ENCODE data around the gene ZNF195. TPM values are rescaled to one million over a fixed set of nuclear protein-coding genes. Genes with fewer than 3 reads are reported as not detected.
"Not testable (repeated sequence)": the region's sequence is repeated elsewhere in the genome, so short reads cannot be mapped to it uniquely, and the experiment has no call there.

Gene ZNF195
- polyA plus RNA-seq, 1 donor: 16.8 TPM

DNA sequence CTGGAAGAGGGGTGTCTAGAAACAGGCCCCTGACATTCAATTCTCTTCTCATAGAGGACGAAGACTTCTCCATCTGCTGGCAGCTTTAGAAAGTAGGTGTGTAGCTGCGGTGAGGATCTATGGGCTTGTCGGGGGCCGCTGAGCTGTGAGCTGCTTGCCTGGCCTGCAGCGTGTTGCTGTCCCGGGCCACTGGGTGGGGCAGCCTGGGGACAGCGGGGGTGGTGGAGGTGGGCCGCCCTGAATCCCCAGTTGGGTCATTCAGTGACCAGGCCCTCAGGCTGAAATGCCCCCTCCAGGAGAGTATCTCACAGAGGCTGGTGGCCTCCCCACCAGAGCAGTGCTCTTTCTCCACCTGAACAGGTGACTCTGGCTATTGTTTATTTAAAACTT lies 23.9 kb upstream of the ZNF195 start:
- DNase-seq (ENCODE audit: low read depth): not testable (repeated sequence)

DNA sequence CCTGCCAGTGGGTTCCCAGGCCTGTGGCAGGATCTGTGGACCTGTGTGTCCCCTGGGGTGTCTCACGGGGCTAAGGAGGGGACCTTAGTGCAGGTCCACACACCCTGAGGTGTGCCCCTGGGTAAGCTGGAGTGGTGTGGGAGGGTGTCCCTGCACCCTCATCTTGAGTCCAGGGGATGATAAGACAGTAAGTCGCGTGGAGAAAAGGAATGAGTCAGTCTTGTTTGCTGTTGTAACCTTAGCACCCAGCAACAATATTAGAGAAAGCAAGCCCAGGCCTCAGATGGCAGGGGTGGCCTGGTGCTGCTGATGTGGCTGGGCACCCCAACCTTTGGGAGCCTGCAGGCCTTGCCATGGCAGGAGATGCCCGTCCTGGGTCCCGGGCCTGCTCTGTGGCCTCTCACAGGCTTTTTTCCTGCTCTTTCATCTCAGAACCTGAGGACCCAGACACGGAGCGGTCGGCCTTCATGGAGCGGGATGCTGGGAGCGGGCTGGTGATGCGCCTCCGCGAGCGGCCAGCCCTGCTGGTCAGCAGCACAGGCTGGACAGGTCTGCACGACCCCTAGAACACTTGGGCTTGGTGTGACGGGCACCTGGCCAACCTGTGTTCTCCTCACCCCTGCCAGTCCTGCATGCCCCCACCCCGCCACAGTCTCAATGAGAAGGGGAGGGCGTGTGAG lies 23.4 kb upstream of the ZNF195 start:
- DNase-seq (ENCODE audit: low read depth): not testable (repeated sequence)

DNA sequence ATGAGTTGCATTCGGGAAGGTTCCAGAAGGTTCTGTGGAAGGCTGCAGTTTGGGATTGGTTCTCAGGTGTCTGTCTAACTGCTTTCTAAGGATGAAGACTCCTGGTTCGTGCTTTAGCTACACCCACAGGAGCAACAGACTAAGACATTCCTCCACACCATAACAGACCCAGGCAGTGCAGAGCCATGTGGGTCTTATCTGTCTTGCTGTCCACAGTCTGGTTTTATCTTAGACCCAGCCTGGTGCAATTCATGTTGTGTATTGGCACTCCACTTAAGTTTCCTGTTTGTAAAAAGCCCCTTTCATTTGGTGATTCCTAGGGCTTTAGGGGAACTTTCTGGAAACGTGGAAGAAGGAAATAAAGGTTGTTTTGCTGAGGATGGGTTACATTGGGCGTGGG lies 22.1 kb upstream of the ZNF195 start:
- DNase-seq (ENCODE audit: low read depth): not testable (repeated sequence)

DNA sequence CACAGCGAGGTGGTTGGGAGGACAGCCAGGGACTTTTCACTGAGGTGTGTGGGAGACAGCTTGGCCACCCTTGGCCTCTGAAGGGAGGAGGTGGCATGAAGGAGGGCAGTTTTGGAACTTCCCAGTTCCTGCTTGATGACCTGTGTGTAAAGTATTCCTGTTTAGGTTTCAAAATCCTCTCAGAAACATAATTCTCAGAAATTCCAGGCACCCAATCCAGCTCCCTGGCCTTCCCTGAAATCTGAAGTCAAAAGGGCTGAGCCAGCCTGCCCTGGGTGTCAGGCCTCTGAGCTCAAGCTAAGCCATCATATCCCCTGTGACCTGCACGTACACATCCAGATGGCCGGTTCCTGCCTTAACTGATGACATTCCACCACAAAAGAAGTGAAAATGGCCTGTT lies 19.6 kb upstream of the ZNF195 start:
- DNase-seq (ENCODE audit: low read depth): not testable (repeated sequence)

DNA sequence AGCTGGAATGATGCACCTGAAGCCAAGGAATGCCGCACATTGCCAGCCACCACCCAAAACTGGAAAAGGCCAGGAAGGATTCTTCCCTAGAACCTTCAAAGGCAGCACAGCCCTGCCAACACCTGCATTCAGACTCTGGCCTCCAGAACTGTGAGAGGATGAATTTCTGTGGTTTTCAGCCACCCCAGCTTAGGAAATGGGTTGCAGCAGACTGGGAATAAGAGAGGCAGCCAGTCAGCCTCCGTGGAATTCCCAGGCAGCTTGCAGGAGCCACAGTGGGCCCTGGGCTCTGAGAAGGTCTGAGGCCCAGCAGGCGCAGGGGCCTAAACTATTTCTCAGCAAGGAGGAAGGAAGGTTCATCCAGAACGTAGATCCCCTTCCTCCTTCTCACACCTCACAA lies 19.2 kb upstream of the ZNF195 start:
- DNase-seq (ENCODE audit: low read depth): not testable (repeated sequence)

DNA sequence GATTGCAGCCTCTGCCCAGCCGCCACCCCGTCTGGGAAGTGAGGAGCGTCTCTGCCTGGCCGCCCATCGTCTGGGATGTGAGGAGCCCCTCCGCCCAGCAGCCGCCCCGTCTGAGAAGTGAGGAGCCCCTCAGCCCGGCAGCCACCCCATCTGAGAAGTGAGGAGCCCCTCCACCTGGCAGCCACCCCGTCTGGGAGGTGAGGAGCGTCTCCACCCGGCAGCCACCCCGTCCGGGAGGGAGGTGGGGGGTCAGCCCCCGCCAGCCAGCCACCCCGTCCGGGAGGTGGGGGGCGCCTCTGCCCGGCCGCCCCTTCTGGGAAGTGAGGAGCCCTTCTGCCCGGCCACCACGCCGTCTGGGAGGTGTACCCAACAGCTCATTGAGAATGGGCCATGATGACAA lies 18.3 kb upstream of the ZNF195 start:
- not testable (repeated sequence) for DNase-seq (ENCODE audit: low read depth)

DNA sequence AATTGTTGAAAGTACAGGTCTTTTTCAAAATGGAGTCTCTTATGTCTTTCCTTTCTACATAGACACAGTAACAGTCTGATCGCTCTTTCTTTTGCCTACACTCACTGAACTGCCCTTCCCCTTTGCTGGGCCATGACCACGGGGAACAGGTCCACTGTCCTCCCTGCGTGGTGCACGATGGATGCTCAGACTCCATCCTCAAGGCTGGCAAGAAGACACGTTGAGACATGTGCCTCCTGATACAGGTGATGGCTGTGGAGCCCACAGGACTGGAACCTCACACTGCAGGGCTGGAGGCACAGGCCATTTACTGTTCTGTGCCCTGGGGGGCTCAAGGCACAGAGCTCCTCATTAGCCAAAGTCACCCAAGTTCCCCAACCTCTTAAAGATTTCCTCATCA lies 16.5 kb upstream of the ZNF195 start:
- not testable (repeated sequence) for DNase-seq (ENCODE audit: low read depth)

DNA sequence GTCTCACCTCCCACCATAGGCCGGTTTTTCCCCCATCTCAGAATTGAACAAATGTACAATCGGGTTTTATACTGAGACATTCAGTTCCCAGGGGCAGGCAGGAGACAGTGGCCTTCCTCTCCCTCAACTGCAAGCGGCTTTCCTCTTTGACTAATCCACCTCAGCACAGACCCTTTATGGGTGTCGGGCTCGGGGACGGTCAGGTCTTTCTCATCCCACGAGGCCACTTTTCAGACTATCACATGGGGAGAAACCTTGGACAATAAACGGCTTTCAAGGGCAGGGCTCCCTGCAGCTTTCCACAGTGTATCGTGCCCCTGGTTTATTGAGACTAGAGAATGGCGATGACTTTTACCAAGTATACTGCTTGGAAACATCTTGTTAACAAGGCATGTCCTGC lies 16.0 kb upstream of the ZNF195 start:
- DNase-seq (ENCODE audit: low read depth): not testable (repeated sequence)

DNA sequence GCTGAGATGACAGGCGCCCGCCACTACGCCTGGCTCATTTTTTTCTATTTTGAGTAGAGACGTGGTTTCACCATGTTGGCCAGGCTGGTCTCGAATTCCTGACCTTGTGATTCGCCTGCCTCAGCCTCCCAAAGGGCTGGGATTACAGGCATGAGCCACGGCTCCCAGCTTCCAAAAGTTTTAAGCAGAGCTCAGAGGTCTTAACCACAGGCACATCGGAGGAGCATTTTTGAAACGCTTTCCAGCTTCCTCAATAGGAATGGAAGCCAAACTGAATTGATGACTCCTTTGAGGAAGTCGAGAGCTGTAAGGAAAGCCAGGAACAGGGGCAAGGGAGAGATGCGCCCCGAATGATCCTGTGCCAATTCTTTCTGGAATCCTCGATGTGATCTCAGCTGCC lies 14.5 kb upstream of the ZNF195 start:
- DNase-seq (ENCODE audit: low read depth): not testable (repeated sequence)

DNA sequence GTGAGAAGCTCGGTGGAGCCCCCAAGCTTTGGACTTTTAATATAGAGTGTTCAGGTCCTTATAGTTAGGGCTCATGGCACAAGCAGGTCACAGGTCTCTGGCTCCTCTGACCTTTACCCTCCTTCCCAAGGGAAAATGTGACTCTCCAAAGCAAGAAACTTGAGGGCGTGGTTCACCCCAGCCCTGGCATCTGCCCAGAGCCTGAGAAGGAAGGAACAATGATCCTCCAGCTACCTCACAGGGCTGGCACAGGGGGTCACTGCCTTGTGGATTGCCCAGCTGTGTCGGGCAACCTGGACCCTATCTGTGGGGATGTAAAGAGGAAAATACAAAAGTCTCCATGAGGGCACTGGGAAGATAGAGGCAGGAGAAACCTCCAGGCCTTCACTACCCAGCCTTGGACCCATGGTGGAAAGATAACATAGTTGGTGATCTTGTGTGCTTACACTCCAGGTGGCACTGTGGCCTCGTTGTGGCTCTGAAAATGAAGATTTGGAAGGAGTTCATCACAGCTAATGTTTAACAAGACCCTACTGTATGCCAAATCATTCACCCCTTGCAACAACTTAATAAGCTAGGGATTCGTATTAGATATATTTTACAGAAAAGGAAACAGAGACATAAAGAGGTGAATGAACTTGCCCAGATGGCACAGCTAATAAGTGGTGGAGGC lies 3.8 kb upstream of the ZNF195 start:
- no peak for DNase-seq (ENCODE audit: low read depth)

DNA sequence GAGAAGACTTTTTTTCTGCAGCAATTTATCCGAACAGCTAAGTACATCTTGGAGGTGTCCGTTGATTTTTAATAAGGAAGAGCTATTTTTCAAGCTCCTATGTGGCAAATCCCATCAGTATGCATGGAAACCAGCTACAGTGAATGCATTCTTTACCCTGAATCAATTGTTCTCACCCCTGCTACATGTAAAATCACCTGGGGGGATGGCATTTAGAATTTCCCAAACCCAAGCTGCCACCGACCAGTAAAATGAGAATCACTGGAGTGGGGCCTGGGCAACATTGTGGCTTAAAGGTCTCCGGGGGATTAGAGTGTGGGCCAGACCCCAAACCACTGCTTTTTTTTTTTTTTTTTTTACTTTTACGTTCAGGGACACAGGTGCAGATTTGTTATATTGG lies 2.8 kb upstream of the ZNF195 start:
- no peak for DNase-seq (ENCODE audit: low read depth)

DNA sequence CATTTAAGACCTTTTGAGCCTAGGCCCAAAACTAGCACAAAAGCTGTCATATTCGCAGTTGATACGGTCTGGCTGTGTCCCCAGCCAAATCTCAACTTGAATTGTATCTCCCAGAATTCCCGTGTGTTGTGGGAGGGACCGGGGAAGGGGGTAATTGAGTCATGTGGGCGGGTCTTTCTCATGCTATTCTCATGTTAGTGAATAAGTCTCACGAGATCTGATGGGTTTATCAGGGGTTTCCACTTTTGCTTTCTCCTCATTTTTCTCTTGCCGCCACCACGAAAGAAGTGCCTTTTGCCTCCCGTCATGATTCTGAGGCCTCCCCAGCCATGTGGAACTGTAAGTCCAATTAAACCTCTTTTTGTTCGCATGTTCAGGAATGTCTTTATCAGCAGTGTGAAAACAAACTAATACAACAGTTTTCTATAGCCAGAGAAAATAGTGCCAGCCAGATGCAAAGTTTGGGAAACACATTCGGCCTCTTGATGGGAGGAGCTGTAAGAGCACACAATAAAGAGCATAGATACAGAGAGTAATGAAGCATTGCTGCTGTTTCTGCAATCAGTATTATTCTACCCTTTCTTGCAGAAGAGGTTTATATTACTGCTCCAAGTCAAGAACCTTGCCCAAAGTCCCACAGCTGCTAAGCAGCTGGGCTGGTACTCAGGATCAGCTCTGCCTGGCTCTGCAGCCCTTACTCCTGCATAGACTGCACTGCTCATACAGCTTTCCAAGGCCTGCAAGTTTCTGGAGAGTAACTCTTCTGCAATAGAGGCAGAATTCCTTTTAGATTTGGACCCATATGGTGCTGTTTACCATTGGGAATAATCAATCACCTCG lies 2.0 kb upstream of the ZNF195 start:
- DNase-seq (ENCODE audit: low read depth): no peak

DNA sequence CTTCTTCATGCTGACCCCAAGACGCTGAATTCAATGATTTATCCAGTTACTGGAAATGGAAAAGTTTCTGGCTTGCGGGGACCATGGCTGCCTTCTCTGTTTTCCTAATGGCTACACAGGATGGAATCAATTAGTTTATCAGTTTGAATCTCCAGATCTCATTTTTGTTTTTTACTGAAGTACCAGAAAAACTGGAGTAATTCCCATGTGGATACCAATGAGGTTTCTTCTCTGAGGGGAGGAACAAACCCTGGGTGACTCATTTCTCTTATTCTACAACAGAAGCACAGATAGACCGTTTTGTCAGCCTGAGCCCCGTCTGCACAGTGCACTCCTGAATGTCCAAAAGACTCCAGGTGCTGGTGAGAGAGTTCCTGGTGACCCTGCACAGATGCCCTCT lies 3.4 kb downstream of the ZNF195 start:
- no peak for DNase-seq (ENCODE audit: low read depth)

DNA sequence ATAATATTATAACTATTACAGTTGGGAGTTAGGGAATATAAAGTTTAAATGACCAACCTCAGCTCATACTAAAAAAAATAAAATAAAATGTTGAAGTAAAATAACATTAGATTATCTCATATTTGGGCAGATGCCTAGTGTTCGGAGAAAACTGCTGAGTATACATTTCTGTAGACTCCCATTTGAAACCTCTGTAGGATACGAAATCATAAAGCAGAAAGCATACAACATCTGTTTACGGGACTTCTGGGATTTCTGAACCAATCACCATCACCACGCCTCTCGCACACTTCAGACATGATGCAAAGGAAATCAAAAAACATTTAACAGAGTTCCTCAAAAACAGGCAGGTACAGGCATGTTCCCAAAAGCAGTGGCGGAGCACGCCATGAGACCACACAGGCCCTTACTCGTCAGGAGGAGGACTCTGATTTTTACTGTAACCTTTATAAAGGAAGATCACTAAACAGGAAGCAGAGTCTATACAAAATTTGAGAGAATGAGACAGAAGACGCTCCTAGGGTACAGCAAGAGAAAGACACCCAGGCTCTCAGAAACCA lies 8.6 kb downstream of the ZNF195 start:
- no peak for DNase-seq (ENCODE audit: low read depth)

DNA sequence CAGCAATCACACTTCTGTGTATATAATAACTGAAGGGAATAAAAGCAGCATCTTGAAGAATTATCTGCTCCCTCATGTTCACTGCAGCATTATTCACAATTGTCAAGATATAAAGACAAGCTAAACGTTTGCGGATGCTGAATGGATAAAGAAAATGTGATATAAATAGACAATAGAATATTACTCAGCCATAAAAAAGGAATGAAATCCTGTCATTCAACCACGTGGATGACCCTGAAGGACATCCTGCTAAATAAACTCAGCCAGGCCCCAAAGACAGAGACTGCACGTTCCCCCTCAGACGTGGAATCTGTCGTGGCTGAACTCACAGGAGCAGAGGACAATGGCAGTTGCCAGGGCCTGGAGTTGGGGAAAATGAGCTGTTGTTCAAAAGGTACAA lies 9.6 kb downstream of the ZNF195 start:
- DNase-seq (ENCODE audit: low read depth): no peak

DNA sequence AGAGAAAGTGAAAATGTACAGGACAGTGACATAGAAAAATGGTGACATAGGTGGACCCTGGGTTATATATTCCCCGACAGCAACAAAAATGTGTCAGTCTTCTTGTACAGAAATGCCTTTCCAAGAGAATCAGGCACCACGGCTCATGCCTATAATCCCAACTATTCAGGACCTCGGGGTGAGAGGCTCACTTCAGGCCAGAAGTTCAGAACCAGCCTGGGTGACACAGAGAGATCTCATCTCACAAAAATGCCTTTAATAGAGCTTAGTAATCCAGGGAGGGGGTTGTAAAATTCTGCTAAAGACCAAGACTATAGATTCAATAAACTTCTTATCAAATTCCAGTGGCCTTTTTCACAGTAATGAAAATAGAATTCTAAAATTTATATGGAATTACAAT lies 10.7 kb downstream of the ZNF195 start:
- DNase-seq (ENCODE audit: low read depth): no peak

DNA sequence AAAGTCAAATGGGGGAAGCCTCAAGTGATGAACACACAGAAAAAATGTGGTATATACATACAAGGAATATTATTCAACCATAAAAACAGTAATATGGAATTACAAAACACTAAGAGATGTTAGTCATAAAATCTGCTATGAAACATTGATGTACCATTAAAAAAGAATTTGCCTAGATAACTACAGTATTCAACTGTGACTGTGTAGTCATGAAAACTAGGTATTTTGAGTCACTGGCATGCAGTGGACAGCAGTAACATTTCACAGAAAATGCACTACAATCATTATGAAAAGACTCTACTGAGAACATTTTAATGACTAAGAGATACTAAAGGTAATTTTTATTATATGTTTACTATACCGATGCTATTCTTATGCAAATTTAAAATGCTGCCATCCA lies 11.7 kb downstream of the ZNF195 start:
- no peak for DNase-seq (ENCODE audit: low read depth)

DNA sequence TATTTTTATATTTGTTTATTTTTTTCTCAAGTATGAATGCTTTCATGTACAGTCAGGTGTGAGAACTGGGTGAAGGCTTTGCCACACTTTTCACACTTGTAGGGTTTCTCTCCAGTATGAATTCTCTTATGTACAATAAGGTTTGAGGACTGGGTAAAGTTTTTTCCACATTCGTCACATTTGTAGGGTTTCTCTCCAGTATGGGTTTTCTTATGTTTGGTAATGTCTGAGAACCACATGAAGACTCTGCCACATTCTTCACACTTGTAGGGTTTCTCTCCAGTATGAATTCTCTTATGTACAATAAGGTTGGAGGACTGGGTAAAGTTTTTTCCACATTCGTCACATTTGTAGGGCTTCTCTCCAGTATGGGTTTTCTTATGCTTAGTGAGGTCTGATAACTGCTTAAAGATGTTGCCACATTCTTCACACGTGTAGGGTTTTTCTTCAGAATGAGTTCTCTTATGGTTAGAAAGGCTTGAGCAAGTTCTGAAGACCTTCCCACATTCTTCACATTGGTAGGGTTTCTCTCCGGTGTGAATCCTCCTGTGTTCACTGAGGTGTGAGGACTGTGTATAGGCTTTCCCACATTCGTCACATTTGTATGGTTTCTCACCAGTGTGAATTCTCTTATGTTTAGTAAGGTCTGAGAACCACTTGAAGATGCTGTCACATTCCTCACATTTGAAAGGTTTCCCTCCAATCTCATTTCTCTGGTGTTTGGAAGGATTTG lies 19.7 kb downstream of the ZNF195 start:
- no peak for DNase-seq (ENCODE audit: low read depth)

DNA sequence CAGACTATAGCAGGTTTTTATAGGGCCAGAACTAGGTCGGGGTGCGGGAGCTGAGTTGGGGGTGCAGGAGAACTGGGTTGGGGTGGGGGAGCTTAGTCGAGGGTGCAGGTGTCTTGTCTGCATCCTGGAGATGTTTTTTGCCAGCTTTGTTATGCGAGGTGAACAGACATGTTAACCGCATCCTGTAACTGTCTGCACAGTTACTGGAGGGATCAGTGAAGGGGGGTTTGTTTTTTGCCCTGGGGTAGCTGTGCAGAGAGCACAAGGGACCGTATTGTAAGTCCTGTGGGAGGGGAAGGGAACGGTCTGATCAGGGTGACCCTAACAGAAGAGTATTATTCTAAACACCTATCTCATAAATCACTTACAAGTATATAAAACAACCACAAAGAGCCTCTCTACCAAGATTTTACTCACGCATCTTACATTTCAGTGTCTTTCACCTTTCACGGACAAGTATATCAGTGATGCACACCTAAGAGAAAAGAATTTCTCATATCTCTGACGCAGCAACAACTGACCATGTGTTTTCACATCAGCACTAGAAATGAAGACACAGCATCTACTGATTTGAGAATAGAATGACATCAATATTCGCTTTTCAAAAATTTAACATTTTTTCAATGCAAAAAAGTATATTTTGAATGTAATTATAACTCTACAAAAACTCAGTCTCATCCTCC lies 20.8 kb downstream of the ZNF195 start:
- DNase-seq (ENCODE audit: low read depth): no peak

DNA sequence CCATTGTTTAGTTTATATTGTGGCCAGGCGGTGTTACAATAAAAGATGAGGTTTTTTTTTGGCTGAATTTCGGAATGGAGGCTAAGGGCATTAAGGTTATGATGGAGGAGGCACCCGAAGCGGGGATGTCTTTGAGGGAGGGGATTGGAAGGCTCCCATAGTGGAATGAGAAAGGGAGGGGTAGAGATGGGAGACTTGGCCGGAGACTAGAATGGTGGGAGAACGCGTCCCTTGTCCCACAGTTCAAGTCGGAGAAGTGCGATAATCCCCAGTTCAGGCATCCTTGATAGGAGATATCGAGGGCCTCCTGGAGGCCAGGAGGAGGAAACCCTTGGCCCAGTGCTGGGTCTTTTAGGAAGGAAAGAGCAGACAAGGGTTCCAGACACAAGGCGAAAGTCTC lies 21.6 kb downstream of the ZNF195 start:
- DNase-seq (ENCODE audit: low read depth): no peak

DNA sequence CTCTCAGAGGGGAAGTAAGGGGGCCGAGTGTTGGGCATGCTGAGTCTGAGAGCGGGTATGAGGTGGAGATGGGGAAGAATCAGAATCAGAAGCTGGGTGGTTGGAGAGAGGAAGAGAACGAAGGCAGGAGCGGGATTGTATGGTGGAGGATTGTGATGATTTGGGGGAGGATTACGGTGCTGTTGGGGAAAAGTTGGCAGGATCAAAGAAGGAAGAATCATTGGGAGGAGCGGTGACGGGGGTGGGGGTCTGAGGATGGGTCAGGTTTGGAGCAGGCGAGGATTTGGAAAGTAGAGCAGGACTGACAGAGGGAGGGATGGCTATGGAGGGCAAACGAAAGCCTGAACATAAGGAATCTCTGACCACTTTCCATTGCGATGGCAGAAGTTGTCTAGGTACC lies 22.1 kb downstream of the ZNF195 start:
- no peak for DNase-seq (ENCODE audit: low read depth)
